ENCODE results near the gene LCA5L.
A peak's percentile ranks its signal among the peaks of the same experiment; 100 is the strongest.
"Not testable (repeated sequence)": the region's sequence is repeated elsewhere in the genome, so short reads cannot be mapped to it uniquely, and the experiment has no call there.

The LCA5L gene

GRCh38 chr21:39430016-39430415 is 15.6 kb downstream of the LCA5L start:
- DNase-seq (ENCODE audit: low spot score in 2 of 2) = no peak
- no peak overlapping the region for H3K4me3 Mint-ChIP-seq
- no peak overlapping the region for H3K27ac Mint-ChIP-seq
- no peak for ATAC-seq
- no peaks in the 10 kb centered on the region for H3K36me3 Mint-ChIP-seq
- H3K4me1 Mint-ChIP-seq = no peaks in the 10 kb centered on the region
- H3K9me3 Mint-ChIP-seq = no peaks in the 10 kb centered on the region

- Mint-ChIP-seq H3K36me3 (no peaks in the 10 kb centered on the region), H3K4me3 (no peak overlapping the region), H3K4me1 (no peaks in the 10 kb centered on the region), H3K9me3 (no peaks in the 10 kb centered on the region), H3K27ac (no peak overlapping the region)
- ATAC-seq (no peak), DNase-seq (ENCODE audit: low spot score in 2 of 2) (no peak)
Measured at GRCh38 chr21:39429445-39429844, 16.1 kb downstream of the LCA5L start.

GRCh38 chr21:39422527-39423241 is 22.9 kb downstream of the LCA5L start:
- H3K9me3 Mint-ChIP-seq = no peaks in the 10 kb centered on the region
- H3K4me1 Mint-ChIP-seq = no peaks in the 10 kb centered on the region

GRCh38 chr21:39419204-39419603 is 26.4 kb downstream of the LCA5L start:
- not testable (repeated sequence) for H3K4me3 Mint-ChIP-seq; DNase-seq (ENCODE audit: low spot score in 2 of 2); ATAC-seq; H3K9me3 Mint-ChIP-seq; H3K27ac Mint-ChIP-seq; H3K36me3 Mint-ChIP-seq; H3K4me1 Mint-ChIP-seq

More at GRCh38 chr21:39422527-39423241, 22.9 kb downstream of the LCA5L start:
- DNase-seq (ENCODE audit: low spot score in 2 of 2) = no peak
- no peak overlapping the region for H3K4me3 Mint-ChIP-seq
- no peak for ATAC-seq
- no peak overlapping the region for H3K27ac Mint-ChIP-seq
- H3K36me3 Mint-ChIP-seq = no peaks in the 10 kb centered on the region

GRCh38 chr21:39406065-39406464 is 39.5 kb downstream of the LCA5L start:
- DNase-seq (ENCODE audit: low spot score in 2 of 2) (no peak), ATAC-seq (no peak)
- peaks cover 14% of the 10 kb centered on the region for H3K36me3 Mint-ChIP-seq
- no peak overlapping the region for H3K27ac Mint-ChIP-seq
- H3K4me3 Mint-ChIP-seq = no peak overlapping the region
- peaks cover 4% of the 10 kb centered on the region for H3K9me3 Mint-ChIP-seq
- no peaks in the 10 kb centered on the region for H3K4me1 Mint-ChIP-seq

GRCh38 chr21:39400173-39400572 is 45.4 kb downstream of the LCA5L start:
- ATAC-seq = no peak
- DNase-seq (ENCODE audit: low spot score in 2 of 2) = no peak
- H3K27ac Mint-ChIP-seq = no peak overlapping the region
- H3K36me3 Mint-ChIP-seq = peaks cover 39% of the 10 kb centered on the region
- no peaks in the 10 kb centered on the region for H3K9me3 Mint-ChIP-seq
- H3K4me1 Mint-ChIP-seq = no peaks in the 10 kb centered on the region
- H3K4me3 Mint-ChIP-seq = no peak overlapping the region

- DNase-seq (ENCODE audit: low spot score in 2 of 2) (no peak), ATAC-seq (no peak)
- H3K4me3 Mint-ChIP-seq = no peak overlapping the region
- H3K27ac Mint-ChIP-seq = no peak overlapping the region
- peaks cover 62% of the 10 kb centered on the region for H3K36me3 Mint-ChIP-seq
- H3K9me3 Mint-ChIP-seq = no peaks in the 10 kb centered on the region
- no peaks in the 10 kb centered on the region for H3K4me1 Mint-ChIP-seq
Measured at GRCh38 chr21:39397646-39398385, 47.8 kb downstream of the LCA5L start.

GRCh38 chr21:39392981-39393380 is 52.6 kb downstream of the LCA5L start:
- ATAC-seq (no peak), DNase-seq (ENCODE audit: low spot score in 2 of 2) (no peak)
- no peak overlapping the region for H3K27ac Mint-ChIP-seq
- H3K4me1 Mint-ChIP-seq = peaks cover 27% of the 10 kb centered on the region
- H3K36me3 Mint-ChIP-seq = peaks cover 84% of the 10 kb centered on the region
- no peaks in the 10 kb centered on the region for H3K9me3 Mint-ChIP-seq
- no peak overlapping the region for H3K4me3 Mint-ChIP-seq

GRCh38 chr21:39390212-39390765 is 55.3 kb downstream of the LCA5L start:
- Mint-ChIP-seq H3K27ac (peak overlapping the region; percentile 14), H3K36me3 (peaks cover 65% of the 10 kb centered on the region), H3K4me3 (no peak overlapping the region), H3K9me3 (no peaks in the 10 kb centered on the region), H3K4me1 (peaks cover 40% of the 10 kb centered on the region)
- DNase-seq (ENCODE audit: low spot score in 2 of 2) = no peak
- ATAC-seq = no peak

- Mint-ChIP-seq H3K36me3 (peaks cover 50% of the 10 kb centered on the region), H3K27ac (peak overlapping the region; percentile 88), H3K4me1 (peaks cover 48% of the 10 kb centered on the region), H3K4me3 (peak overlapping the region; percentile 82), H3K9me3 (no peaks in the 10 kb centered on the region)
- ATAC-seq = no peak
- no peak for DNase-seq (ENCODE audit: low spot score in 2 of 2)
Measured at GRCh38 chr21:39388811-39389155, 56.8 kb downstream of the LCA5L start.

GRCh38 chr21:39388038-39388810 is 57.4 kb downstream of the LCA5L start:
- no peaks in the 10 kb centered on the region for H3K9me3 Mint-ChIP-seq
- ATAC-seq (peak; percentile 87), DNase-seq (ENCODE audit: low spot score in 2 of 2) (peak; percentile 94 to 96)
- H3K27ac Mint-ChIP-seq = peak overlapping the region; percentile 88
- peak overlapping the region; percentile 82 for H3K4me3 Mint-ChIP-seq
- H3K4me1 Mint-ChIP-seq = peaks cover 48% of the 10 kb centered on the region
- H3K36me3 Mint-ChIP-seq = peaks cover 45% of the 10 kb centered on the region

- ATAC-seq = peak; percentile 59
- H3K27ac Mint-ChIP-seq = peak overlapping the region; percentile 88
- H3K4me1 Mint-ChIP-seq = peaks cover 48% of the 10 kb centered on the region
- H3K4me3 Mint-ChIP-seq = peak overlapping the region; percentile 82
- no peaks in the 10 kb centered on the region for H3K9me3 Mint-ChIP-seq
- peaks cover 38% of the 10 kb centered on the region for H3K36me3 Mint-ChIP-seq
- peak; percentile 89 to 96 for DNase-seq (ENCODE audit: low spot score in 2 of 2)
Measured at GRCh38 chr21:39387461-39388037, 58.0 kb downstream of the LCA5L start.

- Mint-ChIP-seq H3K4me3 (peak overlapping the region; percentile 82), H3K36me3 (peaks cover 31% of the 10 kb centered on the region), H3K9me3 (no peaks in the 10 kb centered on the region), H3K27ac (peak overlapping the region; percentile 88), H3K4me1 (peaks cover 54% of the 10 kb centered on the region)
- no peak for ATAC-seq
- no peak for DNase-seq (ENCODE audit: low spot score in 2 of 2)
Measured at GRCh38 chr21:39386899-39387298, 58.7 kb downstream of the LCA5L start.

GRCh38 chr21:39386194-39386593 is 59.4 kb downstream of the LCA5L start:
- H3K4me1 Mint-ChIP-seq = peaks cover 57% of the 10 kb centered on the region
- H3K4me3 Mint-ChIP-seq = peak overlapping the region; percentile 82
- peak overlapping the region; percentile 65 for H3K27ac Mint-ChIP-seq
- no peak for ATAC-seq
- DNase-seq (ENCODE audit: low spot score in 2 of 2) = peak in 1 of 2 donors; percentile 12
- H3K9me3 Mint-ChIP-seq = no peaks in the 10 kb centered on the region
- H3K36me3 Mint-ChIP-seq = peaks cover 24% of the 10 kb centered on the region
